Pons (tissue), 1 donor: ENCODE measurements around the gene CFLAR.
"Not testable (repeated sequence)": the region's sequence is repeated elsewhere in the genome, so short reads cannot be mapped to it uniquely, and the experiment has no call there.

Experiments used
- DNase-seq: peaks from one replicate; pipeline ENCODE4 v3.0.0-alpha.2; 2016; ENCODE audit warnings: low spot score

Gene CFLAR

DNA sequence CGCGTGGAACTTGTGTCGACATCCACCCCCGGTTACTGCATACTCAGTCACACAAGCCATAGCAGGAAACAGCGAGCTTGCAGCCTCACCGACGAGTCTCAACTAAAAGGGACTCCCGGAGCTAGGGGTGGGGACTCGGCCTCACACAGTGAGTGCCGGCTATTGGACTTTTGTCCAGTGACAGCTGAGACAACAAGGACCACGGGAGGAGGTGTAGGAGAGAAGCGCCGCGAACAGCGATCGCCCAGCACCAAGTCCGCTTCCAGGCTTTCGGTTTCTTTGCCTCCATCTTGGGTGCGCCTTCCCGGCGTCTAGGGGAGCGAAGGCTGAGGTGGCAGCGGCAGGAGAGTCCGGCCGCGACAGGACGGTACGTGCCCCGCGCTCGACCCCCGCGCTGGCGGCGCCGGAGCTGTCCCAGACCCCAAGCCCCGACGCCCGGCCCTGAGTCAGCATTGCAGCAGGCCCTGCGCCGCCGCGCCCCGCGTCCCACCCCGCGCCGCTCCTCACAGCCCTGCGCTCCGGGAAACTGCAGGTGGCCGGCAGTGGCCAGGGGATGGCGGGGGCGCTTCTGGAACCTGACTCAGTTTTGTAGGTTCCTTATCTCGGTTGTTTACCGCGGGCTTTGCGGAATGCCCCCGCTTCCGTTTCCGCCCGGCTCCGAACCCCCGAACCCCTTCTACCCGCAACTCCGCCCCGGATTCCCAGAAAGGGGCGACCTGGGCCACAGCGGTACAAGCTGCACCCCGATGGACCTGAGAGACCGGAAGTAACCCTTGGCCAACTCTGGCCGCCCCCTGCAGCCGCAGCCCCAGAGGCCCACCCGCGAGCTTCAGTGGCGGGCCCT is at the start of gene CFLAR:
CFLAR (plus strand) TSS at position 50 of the 844 bp plus-strand sequence. CDS start 13,702 bp downstream, outside the sequence.
- DNase-seq: peak; percentile 72

DNA sequence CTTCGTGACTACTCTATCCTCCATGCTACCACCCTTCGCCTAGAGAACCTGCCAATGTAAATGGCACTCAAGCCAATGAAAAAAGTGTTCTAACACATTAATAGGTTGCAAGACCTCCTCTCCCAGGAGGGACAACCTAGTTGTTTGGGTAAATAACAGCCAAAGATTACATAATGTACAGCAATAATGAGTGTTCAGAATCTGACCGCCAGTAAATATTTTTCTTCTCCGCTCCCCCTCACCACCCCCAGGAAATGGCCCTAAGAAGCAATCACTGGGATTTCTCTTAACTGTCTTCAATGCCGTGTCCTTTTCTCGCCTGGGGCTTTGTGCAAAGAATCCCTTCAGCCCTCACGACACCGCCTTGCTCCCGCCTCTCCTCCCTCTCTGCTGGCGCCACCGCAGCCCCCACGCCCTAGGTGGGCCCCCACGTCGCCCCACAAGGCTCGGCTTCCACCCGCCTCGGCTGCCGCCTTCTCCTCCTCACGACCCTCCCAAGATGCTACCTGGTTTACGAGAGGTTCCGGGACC is 45.0 kb upstream of the CFLAR start:
- peak; percentile 20 for DNase-seq

DNA sequence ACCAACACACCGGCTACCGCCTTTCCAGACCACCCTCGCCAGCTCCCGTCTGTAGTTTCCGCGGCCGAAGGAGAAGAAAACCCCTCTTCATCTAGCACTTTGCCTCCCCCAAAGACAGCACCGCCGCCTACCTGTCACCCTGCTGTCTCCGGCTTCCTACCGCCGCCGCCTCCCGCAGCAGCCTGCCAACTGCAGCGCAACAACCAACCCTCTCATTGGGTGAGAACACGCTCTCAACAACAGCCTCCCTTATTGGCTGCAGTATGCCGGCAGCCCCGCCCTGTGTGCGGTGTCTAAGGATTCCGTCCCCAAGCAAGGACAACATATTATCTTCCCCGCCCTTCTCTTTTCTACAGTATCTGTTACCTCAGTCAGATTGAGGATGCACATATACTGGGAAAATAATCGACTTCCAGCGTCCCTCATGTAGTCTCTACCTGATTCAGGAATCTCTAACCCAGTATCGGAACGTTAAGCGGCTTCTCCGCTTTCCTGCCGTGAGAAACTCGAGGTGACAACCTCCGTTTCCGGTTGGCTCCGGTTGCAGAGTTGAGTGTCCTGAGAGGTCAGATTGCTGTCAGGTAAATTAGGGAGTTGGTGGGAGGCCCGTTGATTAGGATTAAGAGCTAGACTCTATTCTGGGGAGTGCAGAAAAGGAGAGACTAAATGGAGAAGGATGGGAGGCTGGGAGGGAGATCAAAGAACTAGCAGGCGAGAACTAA is 44.3 kb upstream of the CFLAR start, which contains the start of the genes HYCC2 and NDUFB3:
HYCC2 (minus strand) TSS at position 193 of the 722 bp plus-strand sequence. CDS start 47,662 bp downstream, outside the sequence.
NDUFB3 (plus strand) TSS at position 523 of the 722 bp plus-strand sequence. CDS start 6,882 bp downstream, outside the sequence.
- DNase-seq: peak; percentile 95

DNA sequence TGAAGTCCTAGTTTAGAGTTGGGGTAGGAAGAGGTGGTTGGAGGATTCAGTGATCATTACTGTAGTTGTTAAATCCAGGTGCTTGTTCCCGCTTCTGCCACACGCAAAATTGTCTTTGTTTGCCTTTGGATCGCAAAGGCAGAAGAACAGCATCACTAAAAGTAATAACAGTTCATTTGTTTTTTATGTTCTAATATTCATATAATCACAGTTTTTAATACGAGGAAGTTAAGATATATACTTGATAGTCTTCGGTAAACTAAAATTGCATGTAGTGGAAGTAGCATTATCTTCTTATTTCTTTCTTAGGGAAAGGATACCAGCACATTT is 43.8 kb upstream of the CFLAR start:
- no peak for DNase-seq

GRCh38 chr2:201073071-201073470 is 42.9 kb upstream of the CFLAR start:
- no peak for DNase-seq

DNA sequence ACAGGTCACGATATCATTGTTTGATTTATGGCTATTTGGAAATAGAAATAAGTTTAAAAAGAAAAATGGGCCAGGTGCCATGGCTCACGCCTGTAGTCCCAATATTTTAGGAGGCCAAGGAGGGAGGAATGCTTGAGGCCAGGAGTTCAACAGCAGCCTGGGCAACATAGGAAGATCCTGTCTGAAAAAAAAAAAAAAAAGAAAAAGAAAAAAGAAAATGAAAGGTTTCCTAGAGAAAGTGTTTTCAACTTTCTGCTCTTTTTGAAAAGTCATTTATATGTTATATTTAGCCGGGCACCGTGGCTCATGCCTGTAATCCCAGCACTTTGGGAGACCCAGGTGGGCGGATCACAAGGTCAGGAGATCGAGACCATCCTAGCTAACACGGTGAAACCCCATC is 41.0 kb upstream of the CFLAR start:
- DNase-seq: no peak

- no peak for DNase-seq
Measured at GRCh38 chr2:201084863-201085262, 31.1 kb upstream of the CFLAR start.

DNA sequence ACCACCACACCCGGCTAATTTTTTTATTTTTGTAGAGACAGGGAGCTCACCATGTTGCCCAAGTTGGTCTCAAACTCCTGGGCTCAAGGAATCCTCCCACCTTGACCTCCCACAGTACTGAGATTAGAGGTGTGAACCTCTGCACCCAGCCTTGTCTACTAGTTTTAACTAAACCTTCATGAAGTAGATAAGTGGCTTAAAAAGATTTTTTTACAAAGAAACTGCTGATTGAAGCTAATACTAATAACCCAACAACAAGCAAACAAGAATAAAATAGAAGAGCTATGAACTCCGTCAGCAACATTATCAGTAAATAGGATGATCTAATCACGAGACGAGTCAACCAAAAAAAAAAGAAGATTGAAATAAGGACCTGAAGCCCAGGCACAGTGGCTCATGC is 25.4 kb upstream of the CFLAR start:
- DNase-seq: no peak

GRCh38 chr2:201093573-201093972 is 22.4 kb upstream of the CFLAR start:
- DNase-seq: no peak

GRCh38 chr2:201100497-201100896 is 15.5 kb upstream of the CFLAR start:
- DNase-seq: no peak

- DNase-seq: no peak
Measured at GRCh38 chr2:201105759-201106158, 10.2 kb upstream of the CFLAR start.

- no peak for DNase-seq
Measured at GRCh38 chr2:201107624-201108023, 8.3 kb upstream of the CFLAR start.

DNA sequence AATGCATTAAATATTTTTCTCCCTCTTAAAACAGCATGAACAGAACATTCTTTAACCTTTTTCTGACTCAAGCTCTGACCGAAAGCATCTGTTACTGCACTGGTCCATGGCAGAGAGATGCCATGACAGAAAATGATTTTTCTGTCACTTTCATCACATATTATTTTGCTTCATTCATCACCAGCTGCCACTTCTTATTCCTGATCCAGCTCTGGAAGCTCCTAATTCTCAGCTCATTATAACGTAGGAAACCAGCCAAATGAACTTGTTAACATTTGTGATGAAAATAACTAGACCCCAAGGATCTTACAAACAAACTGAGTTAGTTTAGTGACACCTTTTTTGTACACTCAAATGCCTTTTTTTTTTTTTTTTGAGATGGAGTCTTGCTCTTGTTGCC is 7.6 kb upstream of the CFLAR start:
- DNase-seq: no peak

- DNase-seq: no peak
Measured at GRCh38 chr2:201109186-201109585, 6.8 kb upstream of the CFLAR start.

- DNase-seq: no peak
Measured at GRCh38 chr2:201110615-201111014, 5.3 kb upstream of the CFLAR start.

- DNase-seq: no peak
Measured at GRCh38 chr2:201111096-201111495, 4.9 kb upstream of the CFLAR start.

DNA sequence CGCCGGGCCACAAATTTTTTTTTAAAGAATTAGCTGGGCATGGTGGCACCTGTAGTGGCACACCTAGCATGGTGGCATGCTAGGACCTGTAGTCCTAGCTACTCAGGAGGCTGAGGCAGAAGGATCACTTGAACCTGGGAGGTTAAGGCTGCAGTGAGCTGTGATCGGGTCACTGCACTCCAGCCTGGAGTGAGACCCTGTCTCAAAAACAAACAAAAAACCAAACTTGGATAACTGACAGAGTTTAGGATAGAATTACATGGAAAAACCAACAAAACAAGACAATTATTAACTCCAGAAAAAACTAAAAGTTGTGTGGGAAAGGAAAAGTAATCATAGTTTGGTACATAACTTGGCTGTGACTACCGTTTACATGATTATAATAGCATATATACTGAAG is 1.6 kb upstream of the CFLAR start:
- DNase-seq: no peak

DNA sequence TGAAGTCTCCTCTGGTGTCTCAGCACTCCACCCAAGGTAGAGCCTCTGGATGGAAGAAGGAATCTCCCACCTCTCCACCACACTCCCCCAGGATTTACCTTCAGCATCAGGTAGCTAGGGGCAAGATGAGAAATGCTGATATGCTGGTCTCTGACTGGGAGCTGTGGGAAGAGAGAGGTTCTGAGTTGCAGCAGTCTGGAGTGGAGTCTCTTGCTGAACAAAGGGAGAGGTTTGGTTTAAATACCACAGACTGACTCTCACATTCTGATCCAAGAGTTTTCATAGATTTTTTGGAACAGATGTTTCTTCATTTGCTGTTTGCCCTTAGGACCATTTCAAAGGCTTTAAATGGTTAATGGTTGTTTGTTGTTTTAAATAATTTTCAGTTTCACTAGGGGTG is 1.1 kb upstream of the CFLAR start:
- DNase-seq: no peak

DNA sequence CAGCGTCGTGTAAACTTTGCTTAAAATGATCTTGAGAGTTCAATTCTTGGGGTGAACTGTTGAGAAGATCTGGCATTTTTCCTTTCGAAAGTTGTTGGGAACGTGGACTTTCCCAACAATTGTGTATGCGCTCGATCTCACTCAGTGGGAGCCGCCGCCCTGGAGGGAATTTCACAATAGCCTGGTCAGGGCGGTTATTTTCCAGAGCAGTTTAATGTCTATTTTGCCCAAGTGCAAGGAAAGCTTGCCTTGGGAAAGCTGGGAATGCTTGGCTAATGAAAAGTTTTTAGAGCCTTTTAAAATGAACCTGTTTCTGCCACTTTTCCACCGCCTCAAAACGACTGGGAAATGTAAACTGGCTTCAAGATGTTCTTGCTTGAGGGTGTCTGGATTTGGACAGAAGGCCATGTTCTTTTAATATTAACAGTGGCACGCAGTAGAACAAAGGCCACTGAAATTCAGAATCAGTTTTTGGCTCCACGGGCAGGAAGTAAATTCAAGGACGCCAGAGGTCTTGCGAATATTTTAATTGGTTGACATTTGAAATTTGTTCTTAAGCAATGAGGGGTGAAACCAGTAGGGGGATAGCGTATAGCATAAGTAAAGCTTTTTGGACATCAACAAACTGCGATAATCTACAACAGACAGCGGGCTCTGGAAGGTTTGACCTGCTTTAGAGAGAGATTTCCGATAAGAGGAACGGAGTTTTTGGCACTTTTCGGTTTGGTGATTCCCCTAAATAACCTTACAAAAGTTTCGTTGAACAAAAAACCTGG is 1.2 kb downstream of the CFLAR start:
- DNase-seq: peak; percentile 69

DNA sequence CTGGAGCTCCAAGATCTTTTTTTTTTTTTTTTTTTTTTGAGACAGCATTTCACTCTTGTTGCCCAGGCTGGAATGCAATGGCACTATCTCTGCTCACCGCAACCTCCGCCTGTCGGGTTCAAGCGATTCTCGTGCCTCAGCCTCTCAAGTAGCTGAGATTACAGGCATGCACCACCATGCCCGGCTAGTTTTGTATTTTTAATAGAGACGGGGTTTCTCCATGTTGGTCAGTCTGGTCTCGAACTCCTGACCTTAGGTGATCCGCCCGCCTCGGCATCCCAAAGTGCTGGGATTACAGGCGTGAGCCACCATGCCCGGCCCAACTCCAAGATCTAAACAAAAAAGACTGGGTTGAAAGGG is 1.8 kb downstream of the CFLAR start:
- not testable (repeated sequence) for DNase-seq

DNA sequence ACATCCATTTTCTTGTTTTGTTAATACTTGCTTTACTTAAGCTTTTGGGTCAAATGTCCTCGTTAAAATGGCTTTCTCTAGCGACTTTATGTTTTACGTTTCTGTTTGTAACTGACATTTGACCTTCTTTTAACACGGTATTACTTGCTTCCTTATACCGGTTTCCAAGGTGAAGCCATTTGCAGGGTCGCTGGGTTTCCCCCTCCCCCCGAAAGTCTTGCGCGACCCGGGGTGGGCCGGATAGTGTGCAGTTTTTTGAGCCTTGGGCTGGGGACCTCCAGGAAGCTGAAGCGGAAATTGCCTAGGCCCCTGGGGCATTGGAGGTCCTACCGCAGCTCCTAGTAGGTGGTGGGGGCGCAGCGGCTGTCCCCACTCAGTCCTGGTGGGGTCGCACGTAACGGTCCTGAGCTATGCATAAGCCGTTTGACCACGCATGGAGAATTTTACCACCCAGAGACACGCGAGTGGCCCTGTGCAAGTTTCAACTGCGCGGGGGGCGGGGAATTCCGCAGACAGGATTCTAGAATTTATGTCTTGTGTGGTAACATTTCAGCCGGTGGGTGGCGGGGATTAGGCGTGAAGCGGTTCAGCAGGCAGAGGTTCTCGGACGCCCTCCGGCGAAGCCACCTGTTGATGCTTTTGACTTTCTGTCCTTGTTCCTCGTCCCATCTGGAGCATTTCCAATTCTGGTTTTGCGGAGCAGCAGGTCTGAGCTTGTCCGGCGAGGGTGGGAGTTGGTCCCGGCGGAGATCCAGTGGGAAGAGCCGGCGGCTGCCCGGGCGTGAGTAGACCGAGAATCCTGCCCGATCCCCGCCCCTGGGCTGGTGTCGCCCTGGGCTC is 2.4 kb downstream of the CFLAR start:
- peak; percentile 87 for DNase-seq
